ENCODE data around the gene DPYSL3.

- TF ChIP-seq, protein P1, sequence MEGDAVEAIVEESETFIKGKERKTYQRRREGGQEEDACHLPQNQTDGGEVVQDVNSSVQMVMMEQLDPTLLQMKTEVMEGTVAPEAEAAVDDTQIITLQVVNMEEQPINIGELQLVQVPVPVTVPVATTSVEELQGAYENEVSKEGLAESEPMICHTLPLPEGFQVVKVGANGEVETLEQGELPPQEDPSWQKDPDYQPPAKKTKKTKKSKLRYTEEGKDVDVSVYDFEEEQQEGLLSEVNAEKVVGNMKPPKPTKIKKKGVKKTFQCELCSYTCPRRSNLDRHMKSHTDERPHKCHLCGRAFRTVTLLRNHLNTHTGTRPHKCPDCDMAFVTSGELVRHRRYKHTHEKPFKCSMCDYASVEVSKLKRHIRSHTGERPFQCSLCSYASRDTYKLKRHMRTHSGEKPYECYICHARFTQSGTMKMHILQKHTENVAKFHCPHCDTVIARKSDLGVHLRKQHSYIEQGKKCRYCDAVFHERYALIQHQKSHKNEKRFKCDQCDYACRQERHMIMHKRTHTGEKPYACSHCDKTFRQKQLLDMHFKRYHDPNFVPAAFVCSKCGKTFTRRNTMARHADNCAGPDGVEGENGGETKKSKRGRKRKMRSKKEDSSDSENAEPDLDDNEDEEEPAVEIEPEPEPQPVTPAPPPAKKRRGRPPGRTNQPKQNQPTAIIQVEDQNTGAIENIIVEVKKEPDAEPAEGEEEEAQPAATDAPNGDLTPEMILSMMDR (IDR thresholded peaks at IDR 0.05): no peak
- TF ChIP-seq POLR2A (IDR thresholded peaks at IDR 0.05): no peak
Measured at GRCh38 chr5:147454996-147455677, 54.7 kb downstream of the DPYSL3 start.
